ENCODE data around the gene SYNM.

DNA sequence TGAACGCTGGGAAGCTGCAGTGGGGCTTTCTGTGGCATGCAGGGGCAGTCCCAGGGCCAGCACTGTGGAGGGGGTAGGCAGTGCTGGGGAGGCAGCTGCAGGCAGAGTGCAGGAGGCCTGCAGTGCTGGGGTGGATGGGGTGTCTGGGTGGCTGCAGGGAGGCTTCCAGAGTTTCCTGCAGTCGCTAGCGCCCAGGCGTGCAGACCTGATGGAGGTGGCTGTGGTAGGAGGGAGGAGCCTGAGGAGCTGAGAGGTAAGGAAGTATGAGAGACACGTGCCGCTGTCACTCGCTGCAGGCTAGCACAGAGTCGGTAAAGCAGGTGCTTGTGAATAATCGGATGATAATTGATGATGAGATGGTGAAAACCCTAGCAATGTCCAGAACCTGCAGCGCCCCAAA, 16.3 kb downstream of the SYNM start:
- TF ChIP-seq, protein P1, sequence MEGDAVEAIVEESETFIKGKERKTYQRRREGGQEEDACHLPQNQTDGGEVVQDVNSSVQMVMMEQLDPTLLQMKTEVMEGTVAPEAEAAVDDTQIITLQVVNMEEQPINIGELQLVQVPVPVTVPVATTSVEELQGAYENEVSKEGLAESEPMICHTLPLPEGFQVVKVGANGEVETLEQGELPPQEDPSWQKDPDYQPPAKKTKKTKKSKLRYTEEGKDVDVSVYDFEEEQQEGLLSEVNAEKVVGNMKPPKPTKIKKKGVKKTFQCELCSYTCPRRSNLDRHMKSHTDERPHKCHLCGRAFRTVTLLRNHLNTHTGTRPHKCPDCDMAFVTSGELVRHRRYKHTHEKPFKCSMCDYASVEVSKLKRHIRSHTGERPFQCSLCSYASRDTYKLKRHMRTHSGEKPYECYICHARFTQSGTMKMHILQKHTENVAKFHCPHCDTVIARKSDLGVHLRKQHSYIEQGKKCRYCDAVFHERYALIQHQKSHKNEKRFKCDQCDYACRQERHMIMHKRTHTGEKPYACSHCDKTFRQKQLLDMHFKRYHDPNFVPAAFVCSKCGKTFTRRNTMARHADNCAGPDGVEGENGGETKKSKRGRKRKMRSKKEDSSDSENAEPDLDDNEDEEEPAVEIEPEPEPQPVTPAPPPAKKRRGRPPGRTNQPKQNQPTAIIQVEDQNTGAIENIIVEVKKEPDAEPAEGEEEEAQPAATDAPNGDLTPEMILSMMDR (conservative IDR thresholded peaks at IDR 0.05; ENCODE audit: low read depth, low read length) = no peak
- TF ChIP-seq EZH2 (IDR thresholded peaks at IDR 0.05; ENCODE audit: low read length, unreplicated experiment) (no peak), EZH2phosphoT487 (IDR thresholded peaks at IDR 0.05; ENCODE audit: borderline replicate concordance, low read length) (no peak)
